ENCODE results near the gene CKAP4.

Gene CKAP4, protein sequence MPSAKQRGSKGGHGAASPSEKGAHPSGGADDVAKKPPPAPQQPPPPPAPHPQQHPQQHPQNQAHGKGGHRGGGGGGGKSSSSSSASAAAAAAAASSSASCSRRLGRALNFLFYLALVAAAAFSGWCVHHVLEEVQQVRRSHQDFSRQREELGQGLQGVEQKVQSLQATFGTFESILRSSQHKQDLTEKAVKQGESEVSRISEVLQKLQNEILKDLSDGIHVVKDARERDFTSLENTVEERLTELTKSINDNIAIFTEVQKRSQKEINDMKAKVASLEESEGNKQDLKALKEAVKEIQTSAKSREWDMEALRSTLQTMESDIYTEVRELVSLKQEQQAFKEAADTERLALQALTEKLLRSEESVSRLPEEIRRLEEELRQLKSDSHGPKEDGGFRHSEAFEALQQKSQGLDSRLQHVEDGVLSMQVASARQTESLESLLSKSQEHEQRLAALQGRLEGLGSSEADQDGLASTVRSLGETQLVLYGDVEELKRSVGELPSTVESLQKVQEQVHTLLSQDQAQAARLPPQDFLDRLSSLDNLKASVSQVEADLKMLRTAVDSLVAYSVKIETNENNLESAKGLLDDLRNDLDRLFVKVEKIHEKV

GRCh38 chr12:106247674-106248311 lies at the start of gene CKAP4:
CKAP4 (minus strand) TSS chr12:106248020; CDS start chr12:106247851, 169 bp downstream.
- Histone ChIP-seq H3K4me2 (ENCODE audit: low read depth, low read length, poor library complexity, severe bottlenecking) (peak within 1 kb of the TSS; percentile 24), H3K9ac (ENCODE audit: low read length) (no peak within 1 kb of the TSS), H3K36me3 (ENCODE audit: low read length) (no peaks in the 10 kb centered on the region), H3K9me3 (ENCODE audit: insufficient read depth, low read length) (no peaks in the 10 kb centered on the region), H3K79me2 (ENCODE audit: insufficient read depth, low read length) (no peaks in the 10 kb centered on the region), H3K4me3 (ENCODE audit: insufficient read depth, low read length, poor library complexity, severe bottlenecking) (no peak within 1 kb of the TSS), H3F3A (ENCODE audit: insufficient read depth) (peaks cover 5% of the 10 kb centered on the region; the same call in 1 of the 2 replicates), H2AFZ (ENCODE audit: low read depth, low read length, severe bottlenecking) (no peak within 1 kb of the TSS), H4K20me1 (ENCODE audit: low read depth, low read length) (no peaks in the 10 kb centered on the region), H3K27ac (ENCODE audit: low read depth, low read length) (peak within 1 kb of the TSS; percentile 37), H3K27me3 (ENCODE audit: low read length) (no peaks in the 10 kb centered on the region), H3K9me2 (replicated peaks; ENCODE audit: insufficient read depth, low read length) (no peaks in the 10 kb centered on the region)
- TF ChIP-seq CTCF (IDR thresholded peaks at IDR 0.05; ENCODE audit: insufficient read depth, low read length, poor library complexity, severe bottlenecking): no peak
- no peak for TF ChIP-seq EZH2phosphoT487 (conservative IDR thresholded peaks at IDR 0.05; ENCODE audit: low read length)

DNA sequence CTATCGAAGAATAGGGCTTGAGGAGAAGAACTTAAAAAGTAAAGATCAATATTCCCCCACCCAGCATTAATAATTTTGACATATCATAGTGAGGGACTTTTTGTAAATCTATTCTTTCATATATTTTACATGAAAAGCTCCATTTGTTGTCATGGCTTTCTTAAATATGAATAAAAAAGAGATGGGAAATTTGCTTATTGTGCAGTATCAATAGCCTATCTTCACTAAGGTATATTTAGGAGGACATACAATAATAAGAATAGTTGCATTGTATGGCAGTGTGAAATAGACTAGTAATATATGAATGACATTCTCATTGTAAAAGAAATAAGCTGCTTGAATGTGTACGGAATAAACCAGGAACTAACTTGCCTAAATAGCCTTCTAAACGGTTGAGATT lies 49.3 kb upstream of the CKAP4 start:
- no peak overlapping the region for H3K9ac ChIP-seq (ENCODE audit: low read length)
- no peaks in the 10 kb centered on the region for H3K9me2 ChIP-seq (replicated peaks; ENCODE audit: insufficient read depth, low read length)
- no peaks in the 10 kb centered on the region; the same call in 1 of the 2 replicates for H3K27me3 ChIP-seq (ENCODE audit: low read length)
- no peak overlapping the region for H3K4me2 ChIP-seq (ENCODE audit: low read depth, low read length, poor library complexity, severe bottlenecking)
- H3K27ac ChIP-seq (ENCODE audit: low read depth, low read length): no peak overlapping the region
- no peaks in the 10 kb centered on the region for H3K9me3 ChIP-seq (ENCODE audit: insufficient read depth, low read length)
- H3K79me2 ChIP-seq (ENCODE audit: insufficient read depth, low read length): no peaks in the 10 kb centered on the region
- H3K4me3 ChIP-seq (ENCODE audit: insufficient read depth, low read length, poor library complexity, severe bottlenecking): no peak overlapping the region
- H4K20me1 ChIP-seq (ENCODE audit: low read depth, low read length): no peaks in the 10 kb centered on the region
- TF ChIP-seq EZH2phosphoT487 (conservative IDR thresholded peaks at IDR 0.05; ENCODE audit: low read length): no peak
- TF ChIP-seq CTCF (IDR thresholded peaks at IDR 0.05; ENCODE audit: insufficient read depth, low read length, poor library complexity, severe bottlenecking): no peak
- no peaks in the 10 kb centered on the region for H3K36me3 ChIP-seq (ENCODE audit: low read length)
- H2AFZ ChIP-seq (ENCODE audit: low read depth, low read length, severe bottlenecking): no peak overlapping the region
- no peaks in the 10 kb centered on the region for H3F3A ChIP-seq (ENCODE audit: insufficient read depth)

DNA sequence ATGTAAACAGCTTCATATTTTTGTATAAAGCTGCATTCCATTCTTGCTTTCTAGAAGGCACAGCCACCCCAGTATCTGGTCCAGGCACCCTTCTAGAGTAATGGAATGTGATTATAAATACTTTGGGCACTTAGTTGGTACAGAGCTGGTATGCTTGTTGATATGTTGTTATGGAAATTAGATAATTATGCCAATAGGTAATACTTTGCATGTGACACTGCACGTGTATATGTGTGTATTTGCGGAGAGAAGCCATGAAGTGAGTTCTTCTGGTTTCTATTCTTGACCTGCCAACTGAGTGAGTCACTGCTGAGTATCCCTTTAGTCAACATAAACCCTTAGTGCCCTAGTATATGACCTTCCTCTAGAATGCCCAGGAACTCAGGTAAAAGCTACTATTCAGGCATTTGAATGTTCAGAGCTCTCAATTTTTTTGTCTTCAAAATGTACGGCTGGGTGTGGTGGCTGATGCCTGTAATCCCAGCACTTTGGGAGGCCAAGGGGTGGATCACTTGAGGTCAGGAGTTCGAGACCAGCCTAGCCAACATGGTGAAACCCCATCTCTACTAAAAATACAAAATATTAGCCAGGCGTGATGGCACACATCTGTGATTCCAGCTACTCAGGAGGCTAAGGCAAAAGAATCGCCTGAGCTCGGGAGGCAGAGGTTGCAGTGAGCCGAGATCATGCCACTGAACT lies 48.5 kb upstream of the CKAP4 start:
- Histone ChIP-seq H3F3A (ENCODE audit: insufficient read depth) (no peaks in the 10 kb centered on the region), H3K4me2 (ENCODE audit: low read depth, low read length, poor library complexity, severe bottlenecking) (no peak overlapping the region), H3K9me2 (replicated peaks; ENCODE audit: insufficient read depth, low read length) (no peaks in the 10 kb centered on the region), H3K9ac (ENCODE audit: low read length) (no peak overlapping the region), H3K27ac (ENCODE audit: low read depth, low read length) (no peak overlapping the region), H3K4me3 (ENCODE audit: insufficient read depth, low read length, poor library complexity, severe bottlenecking) (no peak overlapping the region), H3K79me2 (ENCODE audit: insufficient read depth, low read length) (no peaks in the 10 kb centered on the region), H2AFZ (ENCODE audit: low read depth, low read length, severe bottlenecking) (no peak overlapping the region), H3K36me3 (ENCODE audit: low read length) (no peaks in the 10 kb centered on the region), H3K27me3 (ENCODE audit: low read length) (no peaks in the 10 kb centered on the region; the same call in 1 of the 2 replicates), H3K9me3 (ENCODE audit: insufficient read depth, low read length) (no peaks in the 10 kb centered on the region), H4K20me1 (ENCODE audit: low read depth, low read length) (no peaks in the 10 kb centered on the region)
- TF ChIP-seq CTCF (IDR thresholded peaks at IDR 0.05; ENCODE audit: insufficient read depth, low read length, poor library complexity, severe bottlenecking): no peak

Measured in SU-DHL-6 (cell line).